Measurements from ENCODE around the gene SAMD7.

GRCh38 chr3:169984292-169984691 lies 72.9 kb downstream of the SAMD7 start:
- TF ChIP-seq CTCF (IDR thresholded peaks at IDR 0.05; ENCODE audit: insufficient read depth, low read length) (no peak), GABPA (IDR thresholded peaks at IDR 0.05; ENCODE audit: low read depth) (no peak)
